A673 (cell line): Measurements from ENCODE around the gene KANSL1L. TPM values are rescaled to one million over a fixed set of nuclear protein-coding genes. Genes with fewer than 3 reads are reported as not detected.

Experiments used
- Bru-seq: library from RNA; stranded (reverse); fragments of 400-500 nt; gene quantifications from one replicate; lab custom pipeline; 2021; lab: Mats Ljungman, UMichigan
- BruChase-seq, 2 experiments: library from RNA; stranded (reverse); fragments of 400-500 nt; gene quantifications; one replicate each; lab custom pipeline; 2021; lab: Mats Ljungman, UMichigan
- BruUV-seq: library from RNA; stranded (reverse); fragments of 400-500 nt; replicated peaks from 2 replicates; lab custom pipeline; 2021; lab: Mats Ljungman, UMichigan
- CTCF ChIA-PET: fragments of 300-600 bp; sonication (Branson Sonifier 250); formaldehyde crosslinking; loops from one replicate; lab custom pipeline; 2022; ENCODE audit warnings: antibody characterized with exemption; lab: Charles Lee
- POLR2A ChIA-PET: fragments of 300-600 bp; sonication (Branson Sonifier 250); formaldehyde crosslinking; loops from one replicate; lab custom pipeline; 2022; ENCODE audit warnings: antibody characterized with exemption; ENCODE audit not compliant: low non-redundant PET; lab: Charles Lee
- DNase-seq: peaks from one replicate; pipeline ENCODE4 v3.0.0-alpha.2; 2015; ENCODE audit warnings: low spot score
- H3K27ac ChIP-seq: fragments of 200-600 bp; sonication (generic); 2 replicates; pipeline ENCODE4 v1.5.1; 2016; ENCODE audit warnings: mixed run types, low read depth, mild to moderate bottlenecking, mixed read lengths, antibody characterized with exemption, low read length; ENCODE audit not compliant: poor library complexity, severe bottlenecking
- H3K27me3 ChIP-seq: fragments of 200-600 bp; sonication (generic); replicated peaks from 2 replicates; pipeline ENCODE4 v1.6.1; 2017; ENCODE audit warnings: mixed run types, low read depth, mild to moderate bottlenecking, mixed read lengths, antibody characterized with exemption, low read length; ENCODE audit not compliant: insufficient read depth, poor library complexity
- H3K36me3 ChIP-seq: fragments of 200-600 bp; sonication (generic); 2 replicates; pipeline ENCODE4 v1.6.1; 2016; ENCODE audit warnings: mixed run types, mild to moderate bottlenecking, mixed read lengths, antibody characterized with exemption, low read length; ENCODE audit not compliant: insufficient read depth, poor library complexity, severe bottlenecking
- H3K4me1 ChIP-seq: fragments of 200-600 bp; sonication (generic); 2 replicates; pipeline ENCODE4 v1.6.1; 2017; ENCODE audit warnings: mixed run types, mild to moderate bottlenecking, mixed read lengths, antibody characterized with exemption, low read length; ENCODE audit not compliant: insufficient read depth, poor library complexity, severe bottlenecking
- H3K4me3 ChIP-seq: fragments of 200-600 bp; sonication (generic); 2 replicates; pipeline ENCODE4 v1.5.1; 2016; ENCODE audit warnings: low read depth, mixed run types, mild to moderate bottlenecking, mixed read lengths, low read length; ENCODE audit not compliant: poor library complexity, severe bottlenecking
- H3K9me3 ChIP-seq: fragments of 200-600 bp; sonication (generic); 2 replicates; pipeline ENCODE4 v1.6.1; 2016; ENCODE audit warnings: mixed run types, low read depth, mild to moderate bottlenecking, mixed read lengths, antibody characterized with exemption, low read length; ENCODE audit not compliant: poor library complexity, severe bottlenecking
- CTCF ChIP-seq: fragments of 300-800, 200-600 bp; sonication (generic); conservative IDR thresholded peaks from 2 replicates; pipeline ENCODE4 v1.5.1; 2017; ENCODE audit warnings: low read depth, mild to moderate bottlenecking, antibody characterized with exemption, low read length, moderate library complexity, mixed read lengths
- EZH2 ChIP-seq: fragments of 200-600 bp; sonication (generic); IDR thresholded peaks from 2 replicates; pipeline ENCODE4 v1.6.1; 2017; ENCODE audit warnings: borderline replicate concordance, low read depth, mild to moderate bottlenecking, mixed read lengths, antibody characterized with exemption, low read length; ENCODE audit not compliant: poor library complexity, severe bottlenecking
- intact Hi-C: fragments of 100-400 bp; cut with micrococcal nuclease; formaldehyde crosslinking; loops from one replicate; pipeline ENCODE4 v1.10.0; 2022; ENCODE audit not compliant: unreplicated experiment
- long read RNA-seq: library from polyadenylated mRNA; stranded (forward); transcript quantifications from one replicate; pipeline ENCODE4 v2.0.0, GENCODE V29; 2022
- total RNA-seq: library from RNA; stranded (reverse); gene quantifications from 2 replicates; pipeline ENCODE4 v1.2.3, GENCODE V29; 2021

Gene KANSL1L, protein sequence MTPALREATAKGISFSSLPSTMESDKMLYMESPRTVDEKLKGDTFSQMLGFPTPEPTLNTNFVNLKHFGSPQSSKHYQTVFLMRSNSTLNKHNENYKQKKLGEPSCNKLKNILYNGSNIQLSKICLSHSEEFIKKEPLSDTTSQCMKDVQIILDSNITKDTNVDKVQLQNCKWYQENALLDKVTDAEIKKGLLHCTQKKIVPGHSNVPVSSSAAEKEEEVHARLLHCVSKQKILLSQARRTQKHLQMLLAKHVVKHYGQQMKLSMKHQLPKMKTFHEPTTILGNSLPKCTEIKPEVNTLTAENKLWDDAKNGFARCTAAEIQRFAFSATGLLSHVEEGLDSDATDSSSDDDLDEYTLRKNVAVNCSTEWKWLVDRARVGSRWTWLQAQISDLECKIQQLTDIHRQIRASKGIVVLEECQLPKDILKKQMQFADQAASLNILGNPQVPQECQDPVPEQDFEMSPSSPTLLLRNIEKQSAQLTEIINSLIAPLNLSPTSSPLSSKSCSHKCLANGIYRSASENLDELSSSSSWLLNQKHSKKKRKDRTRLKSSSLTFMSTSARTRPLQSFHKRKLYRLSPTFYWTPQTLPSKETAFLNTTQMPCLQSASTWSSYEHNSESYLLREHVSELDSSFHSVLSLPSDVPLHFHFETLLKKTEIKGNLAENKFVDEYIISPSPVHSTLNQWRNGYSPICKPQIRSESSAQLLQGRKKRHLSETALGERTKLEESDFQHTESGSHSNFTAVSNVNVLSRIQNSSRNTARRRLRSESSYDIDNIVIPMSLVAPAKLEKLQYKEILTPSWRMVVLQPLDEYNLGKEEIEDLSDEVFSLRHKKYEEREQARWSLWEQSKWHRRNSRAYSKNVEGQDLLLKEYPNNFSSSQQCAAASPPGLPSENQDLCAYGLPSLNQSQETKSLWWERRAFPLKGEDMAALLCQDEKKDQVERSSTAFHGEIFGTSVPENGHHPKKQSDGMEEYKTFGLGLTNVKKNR
- total RNA-seq: 17.7 and 19.6 TPM in 2 replicates
- percentile 73 among the genes with signal in this experiment for Bru-seq, nascent RNA
- BruChase-seq, experiment 1, labeled RNA remaining after a 2-hour chase: percentile 67 among the genes with signal in this experiment
- percentile 56 among the genes with signal in this experiment for BruChase-seq, experiment 2, labeled RNA remaining after a 6-hour chase
- long read RNA-seq, partial matches to known transcripts: 0 of 8 reads
- long read RNA-seq, other reads (novel, unspliced or antisense): 8 of 8 reads

DNA sequence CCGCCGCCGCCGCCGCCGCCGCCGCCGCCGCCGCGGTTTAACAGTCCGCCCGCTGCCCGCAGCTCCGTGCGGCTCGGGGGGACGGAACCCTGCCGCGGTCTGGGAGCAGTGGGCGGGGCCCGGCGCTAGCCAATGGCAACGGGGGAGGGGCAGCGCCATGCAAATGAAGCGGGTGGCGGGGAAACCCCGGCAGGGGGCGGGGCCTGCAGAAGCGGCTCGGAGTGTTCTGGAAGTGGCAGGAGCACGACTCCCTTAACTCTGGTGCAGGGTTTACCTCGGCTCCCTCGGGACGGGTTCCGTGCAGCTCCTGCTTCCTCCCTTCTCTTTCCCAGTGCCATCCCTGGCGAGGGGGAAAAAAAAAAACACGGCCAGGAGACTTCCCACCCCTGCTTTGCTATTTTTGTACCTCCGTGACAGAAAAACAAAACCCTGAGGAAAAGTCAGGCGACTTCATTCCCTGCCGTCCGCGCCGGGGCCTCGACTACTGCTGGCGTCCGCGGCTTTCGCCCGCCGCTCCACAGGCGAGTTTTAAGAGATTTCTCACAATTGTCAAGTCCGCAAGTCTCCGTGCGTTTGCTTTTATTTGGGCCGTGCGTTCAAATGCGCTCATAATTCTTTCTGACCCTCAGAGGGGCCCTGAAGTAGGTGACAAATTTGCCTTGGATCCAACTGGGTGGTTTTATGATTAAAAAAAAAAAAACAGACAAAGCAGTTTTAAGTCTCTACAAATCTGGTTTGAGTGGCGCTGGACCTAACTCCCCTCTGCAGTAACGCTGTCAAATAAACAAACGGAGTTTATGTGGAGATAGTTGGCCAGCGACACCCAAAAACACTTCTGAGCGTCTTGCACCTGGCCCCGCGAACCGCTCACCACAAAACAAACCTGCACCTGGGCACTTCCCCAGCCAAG lies at the start of gene KANSL1L:
Gene KANSL1L, minus strand, starts transcription at position 101 of the 910 bp plus-strand sequence. CDS start 16,827 bp downstream, outside the sequence.
- H3K9me3 ChIP-seq: no peaks in the 10 kb centered on the region
- DNase-seq: peak; percentile 98
- H3K36me3 ChIP-seq: no peaks in the 10 kb centered on the region
- peak within 1 kb of the TSS; percentile 83 for H3K4me3 ChIP-seq
- peaks cover 20% of the 10 kb centered on the region for H3K4me1 ChIP-seq
- CTCF ChIA-PET: interaction anchor here (0.6 kb wide), 2 partner anchors 52 to 1916 kb away, joined by 7 to 10 read pairs; partner anchors contain the start of gene IDH1
- no peaks in the 10 kb centered on the region for H3K27me3 ChIP-seq
- intact Hi-C loops: no loop called here
- POLR2A ChIA-PET: no interaction called here
- BruUV-seq: TSS peak; percentile 68
- peak within 1 kb of the TSS; percentile 95 for H3K27ac ChIP-seq
- TF ChIP-seq CTCF: no peak
- TF ChIP-seq EZH2: no peak

- H3K27me3 ChIP-seq: peaks cover 19% of the 10 kb centered on the region
- no peaks in the 10 kb centered on the region for H3K36me3 ChIP-seq
- ChIA-PET POLR2A (no interaction called here), CTCF (no interaction called here)
- no TSS peak for BruUV-seq
- H3K4me3 ChIP-seq: no peak overlapping the region
- intact Hi-C loops: no loop called here
- H3K4me1 ChIP-seq: no peaks in the 10 kb centered on the region
- DNase-seq: no peak
- TF ChIP-seq CTCF (no peak), EZH2 (no peak)
- H3K27ac ChIP-seq: no peak overlapping the region
- H3K9me3 ChIP-seq: no peaks in the 10 kb centered on the region
Observed at GRCh38 chr2:210215120-210215519, 43.9 kb upstream of the KANSL1L start.
